AG10803 (cell line): ENCODE data around the gene UBL4B.

Experiments used
- DNase-seq: peaks from one replicate; pipeline ENCODE4 v3.0.0; 2010; ENCODE audit warnings: low read depth
- H3K4me3 ChIP-seq: 2 replicates; pipeline ENCODE4 v1.5.1; 2011; ENCODE audit warnings: mild to moderate bottlenecking, low read length, control low read depth
- TF ChIP-seq, protein P1 (sequence below): conservative IDR thresholded peaks from 2 replicates; pipeline ENCODE4 v1.5.1; 2011; ENCODE audit warnings: mild to moderate bottlenecking, low read length, control low read depth, inconsistent platforms

Gene UBL4B, protein sequence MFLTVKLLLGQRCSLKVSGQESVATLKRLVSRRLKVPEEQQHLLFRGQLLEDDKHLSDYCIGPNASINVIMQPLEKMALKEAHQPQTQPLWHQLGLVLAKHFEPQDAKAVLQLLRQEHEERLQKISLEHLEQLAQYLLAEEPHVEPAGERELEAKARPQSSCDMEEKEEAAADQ

DNA sequence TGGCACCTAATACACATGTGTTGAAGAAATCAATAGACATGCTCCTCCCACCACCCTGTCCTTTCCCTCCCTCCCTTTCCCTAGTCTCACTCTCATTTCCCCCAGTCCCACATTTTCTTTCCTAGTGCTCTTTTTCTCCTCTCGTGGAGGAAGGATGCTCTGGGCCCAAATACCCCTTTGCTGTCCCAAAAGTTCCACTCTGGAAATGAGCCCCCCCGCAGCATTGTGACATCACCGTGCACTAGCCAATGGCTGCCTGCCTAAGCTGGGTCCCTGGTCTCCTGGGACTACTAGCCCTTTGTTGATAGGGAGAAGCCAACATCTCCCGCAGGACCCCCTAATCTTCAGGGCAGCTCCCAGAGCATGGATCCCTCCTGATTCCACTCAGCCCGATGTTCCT is at the start of gene UBL4B:
Gene UBL4B (plus strand): TSS at position 301 of the 400 bp plus-strand sequence. CDS start 92 bp downstream, at position 393.
- no peak for DNase-seq
- H3K4me3 ChIP-seq: no peak within 1 kb of the TSS
- TF ChIP-seq, protein P1, sequence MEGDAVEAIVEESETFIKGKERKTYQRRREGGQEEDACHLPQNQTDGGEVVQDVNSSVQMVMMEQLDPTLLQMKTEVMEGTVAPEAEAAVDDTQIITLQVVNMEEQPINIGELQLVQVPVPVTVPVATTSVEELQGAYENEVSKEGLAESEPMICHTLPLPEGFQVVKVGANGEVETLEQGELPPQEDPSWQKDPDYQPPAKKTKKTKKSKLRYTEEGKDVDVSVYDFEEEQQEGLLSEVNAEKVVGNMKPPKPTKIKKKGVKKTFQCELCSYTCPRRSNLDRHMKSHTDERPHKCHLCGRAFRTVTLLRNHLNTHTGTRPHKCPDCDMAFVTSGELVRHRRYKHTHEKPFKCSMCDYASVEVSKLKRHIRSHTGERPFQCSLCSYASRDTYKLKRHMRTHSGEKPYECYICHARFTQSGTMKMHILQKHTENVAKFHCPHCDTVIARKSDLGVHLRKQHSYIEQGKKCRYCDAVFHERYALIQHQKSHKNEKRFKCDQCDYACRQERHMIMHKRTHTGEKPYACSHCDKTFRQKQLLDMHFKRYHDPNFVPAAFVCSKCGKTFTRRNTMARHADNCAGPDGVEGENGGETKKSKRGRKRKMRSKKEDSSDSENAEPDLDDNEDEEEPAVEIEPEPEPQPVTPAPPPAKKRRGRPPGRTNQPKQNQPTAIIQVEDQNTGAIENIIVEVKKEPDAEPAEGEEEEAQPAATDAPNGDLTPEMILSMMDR: no peak

DNA sequence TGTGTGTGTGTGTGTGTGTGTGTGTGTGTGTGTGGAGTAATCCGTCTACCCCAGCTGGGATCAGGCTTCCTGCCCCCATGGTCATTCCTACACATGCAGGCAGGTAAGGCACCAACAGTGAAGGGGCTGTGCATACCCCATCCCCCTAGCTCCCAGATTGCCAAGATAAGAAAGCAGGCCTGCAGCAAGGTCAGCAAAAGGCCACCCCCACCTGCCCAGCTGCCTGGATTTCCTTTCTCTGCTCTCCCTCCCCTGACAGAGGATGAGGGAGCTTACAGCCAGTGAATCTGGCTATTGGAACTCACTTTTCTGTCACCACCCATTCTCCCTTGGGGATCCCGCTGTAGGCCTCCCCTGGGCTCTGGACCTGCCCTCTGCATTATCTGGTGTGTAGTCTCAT is 49.6 kb upstream of the UBL4B start:
- TF ChIP-seq, protein P1: no peak
- no peak for DNase-seq
- no peak overlapping the region for H3K4me3 ChIP-seq

DNA sequence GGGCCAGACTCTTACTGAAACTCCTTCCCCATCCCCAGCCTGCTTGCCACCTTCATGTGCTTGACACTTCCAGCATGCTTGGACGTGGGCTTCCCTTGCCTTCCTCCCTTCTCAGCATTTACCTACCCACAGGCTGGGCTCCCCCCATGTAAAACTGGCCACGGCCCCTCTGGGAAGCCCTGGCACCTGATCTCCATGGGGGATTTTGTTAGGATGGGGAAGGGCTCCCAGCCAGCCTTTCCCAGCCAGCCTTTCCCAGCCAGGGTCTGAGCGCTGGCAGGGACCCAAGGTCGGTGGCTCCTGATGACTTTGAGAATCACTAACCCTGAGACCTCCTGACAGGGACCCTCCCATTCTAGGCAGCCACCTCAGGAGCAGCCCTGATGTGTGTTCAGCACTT is 48.5 kb upstream of the UBL4B start:
- H3K4me3 ChIP-seq: no peak overlapping the region
- TF ChIP-seq, protein P1: no peak
- no peak for DNase-seq

DNA sequence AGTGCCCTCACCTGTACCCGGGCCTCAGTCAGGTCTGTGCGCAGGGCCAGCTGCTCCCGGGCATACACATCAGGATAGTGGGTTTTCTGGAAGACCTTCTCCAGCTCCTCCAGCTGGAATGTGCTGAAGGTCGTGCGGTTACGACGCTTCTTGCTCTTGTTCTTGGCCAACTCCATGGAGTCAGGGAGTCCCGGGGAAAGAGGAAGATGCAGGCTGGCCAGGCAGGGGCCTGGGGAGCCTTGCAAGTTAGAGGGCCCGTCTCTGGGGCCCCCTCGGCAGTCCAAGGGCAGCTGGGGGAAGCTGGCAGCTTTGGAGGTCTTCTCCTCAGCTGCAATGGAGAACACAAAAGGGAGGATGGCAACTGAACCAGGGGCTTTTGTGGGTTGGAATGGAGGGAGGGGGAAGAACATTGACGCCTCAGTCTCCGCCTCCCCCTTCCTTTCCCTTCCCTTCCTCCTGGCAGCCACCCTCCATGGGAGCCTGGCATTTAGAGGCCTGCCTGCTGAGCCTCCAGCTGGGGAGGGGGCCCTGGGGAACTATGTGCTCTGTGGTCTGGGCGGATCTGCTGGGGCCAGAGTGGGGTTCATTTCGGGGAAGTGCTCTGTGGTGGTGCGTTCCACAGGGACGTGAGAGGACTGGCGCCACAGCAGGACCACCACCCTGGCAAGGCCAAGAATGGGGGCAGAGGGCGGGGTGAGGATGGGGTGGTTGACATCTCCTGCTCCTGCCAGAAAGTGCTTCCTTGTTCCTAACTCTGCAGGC is 47.5 kb upstream of the UBL4B start:
- TF ChIP-seq, protein P1: no peak
- H3K4me3 ChIP-seq: no peak overlapping the region
- DNase-seq: no peak

DNA sequence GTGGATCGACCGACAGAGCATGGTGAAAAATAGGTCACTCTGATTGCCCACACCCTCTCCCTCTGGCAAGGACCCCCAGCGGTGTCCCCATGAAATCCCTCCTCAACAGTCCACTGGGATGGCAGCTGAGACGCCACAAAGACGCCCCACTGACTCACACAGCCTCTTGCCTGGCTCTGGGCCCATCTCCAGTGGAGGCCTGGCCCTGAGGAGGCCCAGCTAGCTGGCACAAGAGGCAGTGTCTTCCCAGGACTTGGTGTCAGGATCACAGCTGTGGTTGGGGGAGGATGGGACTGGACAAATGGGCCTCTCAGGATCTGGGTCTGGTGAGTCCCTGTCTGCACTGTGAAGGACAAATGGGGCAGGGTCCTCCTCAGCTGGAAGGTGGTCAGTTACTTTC is 46.4 kb upstream of the UBL4B start:
- TF ChIP-seq, protein P1: no peak
- DNase-seq: no peak
- no peak overlapping the region for H3K4me3 ChIP-seq

DNA sequence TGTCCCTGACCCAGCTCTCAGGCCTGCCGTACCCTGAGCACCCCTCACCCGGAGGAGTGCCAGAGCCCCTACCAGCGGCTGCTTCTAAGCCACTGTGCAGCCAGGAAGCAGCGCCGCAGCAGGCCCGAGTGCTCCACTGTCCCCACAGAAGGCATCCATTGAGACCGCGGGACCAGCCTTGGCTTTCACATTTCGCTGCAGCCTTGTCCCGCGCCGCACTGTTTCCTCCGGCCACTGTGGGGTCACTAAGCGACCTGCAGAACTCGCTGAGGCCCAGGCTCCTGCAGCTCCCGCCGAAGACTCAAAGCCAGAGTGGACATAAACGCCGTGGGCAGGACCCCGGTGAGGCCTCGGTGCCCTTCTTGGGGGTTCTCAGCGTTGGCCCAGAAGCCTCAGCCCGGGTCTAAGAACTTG is 44.8 kb upstream of the UBL4B start:
- TF ChIP-seq, protein P1: no peak
- H3K4me3 ChIP-seq: no peak overlapping the region
- no peak for DNase-seq
